AG09309 (cell line): ENCODE measurements around the gene SMR3A.

Experiments
- DNase-seq: peaks from one replicate; pipeline ENCODE4 v3.0.0-alpha.2; 2010; ENCODE audit warnings: low read depth
- H3K4me3 ChIP-seq: 2 replicates; pipeline ENCODE4 v1.5.1; 2011; ENCODE audit warnings: mild to moderate bottlenecking, low read depth, low read length, moderate library complexity; ENCODE audit not compliant: control insufficient read depth
- TF ChIP-seq, protein P1 (sequence below): IDR thresholded peaks from 2 replicates; pipeline ENCODE4 v1.5.1; 2011; ENCODE audit warnings: mild to moderate bottlenecking, low read depth, low read length, inconsistent platforms; ENCODE audit not compliant: insufficient read depth, control insufficient read depth; ENCODE audit errors: missing control alignments

The SMR3A gene

DNA sequence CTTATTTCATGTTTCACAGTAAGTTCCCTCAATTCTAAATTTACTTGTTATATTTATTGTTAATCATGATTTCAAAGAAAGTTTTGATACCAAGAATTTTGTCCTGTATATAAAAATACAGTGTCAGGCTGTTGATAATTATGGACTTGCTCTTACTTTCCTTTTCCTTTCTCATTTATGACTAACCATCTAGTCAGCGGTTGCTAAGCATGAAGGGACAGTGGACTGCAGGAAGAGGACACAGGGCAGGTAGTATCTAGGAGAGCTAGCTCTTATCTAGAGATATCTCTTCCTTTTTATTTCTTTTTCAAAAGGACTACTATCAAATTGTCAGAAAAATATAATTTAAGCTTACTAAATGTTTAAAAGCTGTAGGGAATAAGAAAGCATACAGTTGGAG lies 38.8 kb downstream of the SMR3A start:
- H3K4me3 ChIP-seq: no peak overlapping the region
- TF ChIP-seq, protein P1, sequence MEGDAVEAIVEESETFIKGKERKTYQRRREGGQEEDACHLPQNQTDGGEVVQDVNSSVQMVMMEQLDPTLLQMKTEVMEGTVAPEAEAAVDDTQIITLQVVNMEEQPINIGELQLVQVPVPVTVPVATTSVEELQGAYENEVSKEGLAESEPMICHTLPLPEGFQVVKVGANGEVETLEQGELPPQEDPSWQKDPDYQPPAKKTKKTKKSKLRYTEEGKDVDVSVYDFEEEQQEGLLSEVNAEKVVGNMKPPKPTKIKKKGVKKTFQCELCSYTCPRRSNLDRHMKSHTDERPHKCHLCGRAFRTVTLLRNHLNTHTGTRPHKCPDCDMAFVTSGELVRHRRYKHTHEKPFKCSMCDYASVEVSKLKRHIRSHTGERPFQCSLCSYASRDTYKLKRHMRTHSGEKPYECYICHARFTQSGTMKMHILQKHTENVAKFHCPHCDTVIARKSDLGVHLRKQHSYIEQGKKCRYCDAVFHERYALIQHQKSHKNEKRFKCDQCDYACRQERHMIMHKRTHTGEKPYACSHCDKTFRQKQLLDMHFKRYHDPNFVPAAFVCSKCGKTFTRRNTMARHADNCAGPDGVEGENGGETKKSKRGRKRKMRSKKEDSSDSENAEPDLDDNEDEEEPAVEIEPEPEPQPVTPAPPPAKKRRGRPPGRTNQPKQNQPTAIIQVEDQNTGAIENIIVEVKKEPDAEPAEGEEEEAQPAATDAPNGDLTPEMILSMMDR: no peak
- DNase-seq: no peak

- DNase-seq: no peak
- TF ChIP-seq, protein P1: no peak
- H3K4me3 ChIP-seq: no peak overlapping the region
Observed at GRCh38 chr4:70402762-70403161, 42.2 kb downstream of the SMR3A start.

- H3K4me3 ChIP-seq: no peak overlapping the region
- DNase-seq: no peak
- TF ChIP-seq, protein P1: no peak
Observed at GRCh38 chr4:70405765-70406164, 45.2 kb downstream of the SMR3A start.
